Smooth muscle cell (in vitro differentiated cells): Measurements from ENCODE around the gene NPEPL1. TPM values are rescaled to one million over a fixed set of nuclear protein-coding genes. Genes with fewer than 3 reads are reported as not detected.

Experiments
- DNase-seq: peaks from one replicate; lab custom pipeline; 2025; ENCODE audit not compliant: unreplicated experiment; lab: John Stamatoyannopoulos, UW
- H2AFZ ChIP-seq: fragments of 200-600 bp; sonication (generic); 2 replicates; pipeline ENCODE4 v1.6.0; 2016; ENCODE audit warnings: antibody characterized with exemption, low read depth, mild to moderate bottlenecking
- H3F3A ChIP-seq: fragments of 200-600 bp; sonication (generic); 2 replicates; pipeline ENCODE4 v1.6.0; 2017; ENCODE audit warnings: antibody characterized with exemption, low read depth
- H3K27ac ChIP-seq: fragments of 200-600 bp; sonication (generic); 2 replicates; pipeline ENCODE4 v1.5.1; 2016; ENCODE audit warnings: low read depth, mild to moderate bottlenecking
- H3K27me3 ChIP-seq: fragments of 200-600 bp; sonication (generic); 2 replicates; pipeline ENCODE4 v1.6.1; 2016; ENCODE audit warnings: low read depth, mild to moderate bottlenecking
- H3K36me3 ChIP-seq: fragments of 200-600 bp; sonication (generic); 2 replicates; pipeline ENCODE4 v1.5.1; 2016; ENCODE audit warnings: low read depth
- H3K4me1 ChIP-seq: fragments of 200-600 bp; sonication (generic); 2 replicates; pipeline ENCODE4 v1.5.1; 2016; ENCODE audit warnings: low read depth
- H3K4me2 ChIP-seq: fragments of 200-600 bp; sonication (generic); 2 replicates; pipeline ENCODE4 v1.6.0; 2016; ENCODE audit warnings: mild to moderate bottlenecking
- H3K4me3 ChIP-seq: fragments of 200-600 bp; sonication (generic); 2 replicates; pipeline ENCODE4 v1.5.1; 2016; ENCODE audit warnings: mild to moderate bottlenecking
- H3K79me2 ChIP-seq: fragments of 200-600 bp; sonication (generic); 2 replicates; pipeline ENCODE4 v1.6.0; 2016; ENCODE audit warnings: low read depth, mild to moderate bottlenecking
- H3K9ac ChIP-seq: fragments of 200-600 bp; sonication (generic); 2 replicates; pipeline ENCODE4 v1.6.0; 2016; ENCODE audit warnings: low read depth
- H3K9me3 ChIP-seq: fragments of 200-600 bp; sonication (generic); replicated peaks from 2 replicates; pipeline ENCODE4 v1.5.1; 2016; ENCODE audit warnings: low read depth
- H4K20me1 ChIP-seq: fragments of 200-600 bp; sonication (generic); 2 replicates; pipeline ENCODE4 v1.6.0; 2016; ENCODE audit warnings: low read depth
- CTCF ChIP-seq: fragments of 200-600 bp; sonication (generic); IDR thresholded peaks from 2 replicates; pipeline ENCODE4 v1.5.1; 2017; ENCODE audit warnings: borderline replicate concordance, mild to moderate bottlenecking, antibody characterized with exemption; ENCODE audit not compliant: insufficient read depth, poor library complexity, severe bottlenecking
- WGBS: methylation state at CpG from one replicate; pipeline ENCODE4 v1.1.7; 2016; ENCODE audit warnings: low lambda C conversion rate; 5-methylcytosine and 5-hydroxymethylcytosine counted together
- polyA plus RNA-seq: library from polyadenylated mRNA; unstranded; fragments of >200 nt; fragmentation: Nextera tagmentation; extraction: Ambion mirVana; gene quantifications from 2 replicates; pipeline ENCODE4 v1.2.1, GENCODE V29; 2016
- total RNA-seq: library from RNA; depleted of rRNA; stranded (reverse); fragments of >200 nt; gene quantifications from 2 replicates; pipeline ENCODE4 v1.2.3, GENCODE V29; 2014

The NPEPL1 gene
- total and polyA plus RNA-seq, 2 experiments from 2014 or later: 17.7 to 32.9 TPM

- no peak for TF ChIP-seq CTCF
- Histone ChIP-seq H3K4me1 (peaks cover 44% of the 10 kb centered on the region), H2AFZ (peak overlapping the region; percentile 26), H3K4me2 (peak overlapping the region; percentile 96), H3K27ac (peak overlapping the region; percentile 81), H3K4me3 (peak overlapping the region; percentile 76), H3K79me2 (peaks cover 54% of the 10 kb centered on the region), H3F3A (no peaks in the 10 kb centered on the region), H3K9ac (peak overlapping the region; percentile 91), H4K20me1 (peaks cover 37% of the 10 kb centered on the region), H3K36me3 (no peaks in the 10 kb centered on the region), H3K27me3 (no peaks in the 10 kb centered on the region), H3K9me3 (no peaks in the 10 kb centered on the region)
- no peak for DNase-seq
- WGBS: 3% methylated on average over 18 of the region's 18 CpGs
These were observed 41.0 kb upstream of the NPEPL1 start for GRCh38 chr20:58651559-58651945.

GRCh38 chr20:58651946-58652605 lies 40.5 kb upstream of the NPEPL1 start:
- Histone ChIP-seq H3K27me3 (no peaks in the 10 kb centered on the region), H3K36me3 (no peaks in the 10 kb centered on the region), H3K4me3 (peak overlapping the region; percentile 76), H3K9me3 (no peaks in the 10 kb centered on the region), H3K27ac (peak overlapping the region; percentile 81), H3K79me2 (peaks cover 59% of the 10 kb centered on the region), H4K20me1 (peaks cover 43% of the 10 kb centered on the region), H3K4me1 (peaks cover 50% of the 10 kb centered on the region), H3K4me2 (peak overlapping the region; percentile 96), H3F3A (no peaks in the 10 kb centered on the region), H3K9ac (peak overlapping the region; percentile 91), H2AFZ (peak overlapping the region; percentile 26)
- peak; percentile 43 for DNase-seq
- WGBS: under 1% methylated on average over 30 of the region's 30 CpGs
- peak; percentile 6 for TF ChIP-seq CTCF

GRCh38 chr20:58652606-58653294 lies 39.9 kb upstream of the NPEPL1 start:
- Histone ChIP-seq H3K4me1 (peaks cover 55% of the 10 kb centered on the region), H3K9me3 (no peaks in the 10 kb centered on the region), H3K27me3 (no peaks in the 10 kb centered on the region), H3K79me2 (peaks cover 66% of the 10 kb centered on the region), H3K27ac (peak overlapping the region; percentile 81), H2AFZ (peak overlapping the region; percentile 26), H3K4me3 (peak overlapping the region; percentile 76), H3K36me3 (no peaks in the 10 kb centered on the region), H3K9ac (peak overlapping the region; percentile 91), H3F3A (no peaks in the 10 kb centered on the region), H3K4me2 (peak overlapping the region; percentile 96), H4K20me1 (peaks cover 49% of the 10 kb centered on the region)
- no peak for DNase-seq
- no peak for TF ChIP-seq CTCF
- 7% methylated on average over 12 of the region's 12 CpGs for whole genome bisulfite sequencing

GRCh38 chr20:58654337-58654736 lies 38.3 kb upstream of the NPEPL1 start:
- H3K27ac ChIP-seq: no peak overlapping the region
- H3K9me3 ChIP-seq: no peaks in the 10 kb centered on the region
- DNase-seq: no peak
- no peaks in the 10 kb centered on the region for H3F3A ChIP-seq
- no peak for TF ChIP-seq CTCF
- H3K4me3 ChIP-seq: no peak overlapping the region
- H2AFZ ChIP-seq: no peak overlapping the region
- H3K36me3 ChIP-seq: no peaks in the 10 kb centered on the region
- H3K79me2 ChIP-seq: peaks cover 81% of the 10 kb centered on the region
- peaks cover 65% of the 10 kb centered on the region for H4K20me1 ChIP-seq
- peak overlapping the region; percentile 96 for H3K4me2 ChIP-seq
- 89% methylated on average over 4 of the region's 4 CpGs for WGBS
- H3K4me1 ChIP-seq: peaks cover 59% of the 10 kb centered on the region
- no peaks in the 10 kb centered on the region for H3K27me3 ChIP-seq
- no peak overlapping the region for H3K9ac ChIP-seq
